Myocyte (in vitro differentiated cells): ENCODE data around the gene CNOT6L. TPM values are rescaled to one million over a fixed set of nuclear protein-coding genes. Genes with fewer than 3 reads are reported as not detected.

ENCODE experiments used
- DNase-seq: peaks from one replicate; pipeline ENCODE4 v3.0.0-alpha.2; 2012; ENCODE audit warnings: low read depth
- total RNA-seq: library from RNA; depleted of rRNA; stranded (reverse); fragments of >200 nt; gene quantifications from 2 replicates; pipeline ENCODE4 v1.2.3, GENCODE V29; 2014

CNOT6L gene
- total RNA-seq, 1 donor from 2014 or later, result 31.7 TPM

- DNase-seq, result no peak
These were observed 105.3 kb downstream of the CNOT6L start for GRCh38 chr4:77713884-77714283.

- DNase-seq, result no peak
These were observed 106.5 kb downstream of the CNOT6L start for GRCh38 chr4:77712675-77713074.

GRCh38 chr4:77711469-77711868 lies 107.7 kb downstream of the CNOT6L start:
- no peak for DNase-seq

- no peak for DNase-seq
These were observed 108.5 kb downstream of the CNOT6L start for GRCh38 chr4:77710684-77711083.

- DNase-seq, result no peak
These were observed 109.1 kb downstream of the CNOT6L start for GRCh38 chr4:77710059-77710458.

GRCh38 chr4:77706717-77707116 lies 112.5 kb downstream of the CNOT6L start:
- DNase-seq, result no peak

GRCh38 chr4:77703666-77704065 lies 115.5 kb downstream of the CNOT6L start:
- DNase-seq, result no peak

- peak; percentile 93 for DNase-seq
These were observed 118.0 kb downstream of the CNOT6L start for GRCh38 chr4:77701121-77701520.

GRCh38 chr4:77699731-77700210 lies 119.4 kb downstream of the CNOT6L start:
- peak; percentile 96 for DNase-seq

GRCh38 chr4:77697860-77698590 lies 121.1 kb downstream of the CNOT6L start:
- peak; percentile 97 for DNase-seq

GRCh38 chr4:77695774-77696173 lies 123.4 kb downstream of the CNOT6L start:
- peak; percentile 87 for DNase-seq

GRCh38 chr4:77692847-77693432 lies 126.2 kb downstream of the CNOT6L start:
- no peak for DNase-seq

- DNase-seq, result no peak
These were observed 137.4 kb downstream of the CNOT6L start for GRCh38 chr4:77681792-77682191.

- no peak for DNase-seq
These were observed 142.3 kb downstream of the CNOT6L start for GRCh38 chr4:77676842-77677241.

GRCh38 chr4:77671051-77671450 lies 148.1 kb downstream of the CNOT6L start:
- no peak for DNase-seq

GRCh38 chr4:77669946-77670590 lies 149.1 kb downstream of the CNOT6L start:
- DNase-seq, result no peak

- no peak for DNase-seq
These were observed 153.6 kb downstream of the CNOT6L start for GRCh38 chr4:77665381-77666069.
